ENCODE data around the gene PARP11. TPM values are rescaled to one million over a fixed set of nuclear protein-coding genes. Genes with fewer than 3 reads are reported as not detected.

Gene PARP11
- total and polyA plus RNA-seq, 2 donors (not counting 3 experiments of a cell fraction or from before 2014, with no cell fraction given): 3.0 to 4.9 TPM

- Histone ChIP-seq H3K9me3 (replicated peaks; ENCODE audit: control insufficient read depth, insufficient read depth, low read length) (no peaks in the 10 kb centered on the region), H2AFZ (ENCODE audit: low read depth, low read length) (no peak overlapping the region), H3K27me3 (ENCODE audit: control insufficient read depth in 2 of 2, insufficient read depth in 2 of 2, low read length in 2 of 2) (no peaks in the 10 kb centered on the region), H3K27ac (ENCODE audit: insufficient read depth, low read depth, low read length) (no peak overlapping the region), H3K36me3 (ENCODE audit: control insufficient read depth in 2 of 2, extremely low read depth in 1 of 2, insufficient read depth in 2 of 2, low read length in 2 of 2) (no peaks in the 10 kb centered on the region), H3K4me1 (ENCODE audit: control insufficient read depth, extremely low read depth, insufficient read depth, low read length) (peaks cover 13% of the 10 kb centered on the region), H3K4me3 (replicated peaks in 1 of 3; ENCODE audit: insufficient read depth in 1 of 3, low read depth in 1 of 3, low read length in 3 of 3) (no peak overlapping the region), H3K9ac (replicated peaks; ENCODE audit: extremely low read depth, insufficient read depth, low read length) (no peak overlapping the region), H4K20me1 (replicated peaks; ENCODE audit: control insufficient read depth, extremely low read depth, insufficient read depth, low read length) (no peaks in the 10 kb centered on the region), H3K9me1 (replicated peaks; ENCODE audit: control insufficient read depth, extremely low read depth, insufficient read depth, low read length) (no peaks in the 10 kb centered on the region), H3K79me2 (ENCODE audit: control insufficient read depth, insufficient read depth, low read length) (no peaks in the 10 kb centered on the region), H3K4me2 (ENCODE audit: insufficient read depth, low read length) (no peak overlapping the region)
- intact Hi-C loops (cut with micrococcal nuclease) (loop anchor here (5.0 kb wide), 2 partner anchors 402 to 667 kb away; partner anchors contain the start of genes CCND2 and RAD51AP1), dilution Hi-C loops (cut with MboI; ENCODE audit: extremely low pct_ligation_motif_present, low sequenced_read_pairs) (no loop called here)
- FAIRE-seq (no peak), DNase-seq (ENCODE audit: low read depth, low spot score) (peak; percentile 25)
- no TSS peak for BruUV-seq (replicated peaks)
- no peak for TF ChIP-seq CTCF (IDR thresholded peaks at IDR 0.05; ENCODE audit: extremely low read depth in 1 of 2, insufficient read depth in 1 of 2, low read depth in 1 of 2, low read length in 2 of 2)
- TF ChIP-seq FOS (IDR thresholded peaks at IDR 0.05; ENCODE audit: borderline replicate concordance, insufficient read depth, low read length): no peak
- no peak for TF ChIP-seq MAX (IDR thresholded peaks at IDR 0.05; ENCODE audit: insufficient read depth, insufficient read length)
- no peak for TF ChIP-seq MYC (IDR thresholded peaks at IDR 0.05; ENCODE audit: low read depth, low read length)
- no peak for TF ChIP-seq POLR2AphosphoS5 (IDR thresholded peaks at IDR 0.05; ENCODE audit: insufficient read depth, low read depth, low read length)
- TF ChIP-seq GATA2 (IDR thresholded peaks at IDR 0.05; ENCODE audit: insufficient read depth, insufficient read length, low read depth, low read length): no peak
- TF ChIP-seq POLR2A (IDR thresholded peaks at IDR 0.05; ENCODE audit: low read depth, low read length): no peak
- TF ChIP-seq JUN (IDR thresholded peaks at IDR 0.05; ENCODE audit: borderline replicate concordance, insufficient read depth, insufficient read length, low read depth): no peak
- no peak for TF ChIP-seq EZH2 (IDR thresholded peaks at IDR 0.05; ENCODE audit: borderline replicate concordance, low read depth, low read length, severe bottlenecking)
- ChIA-PET CTCF (no interaction called here), POLR2A (no interaction called here)
Observed at GRCh38 chr12:3869865-3870264, 3.3 kb downstream of the PARP11 start.

All from endothelial cell of umbilical vein (primary cell).